Mononuclear cell (primary cell): ENCODE data around the gene IKZF2. TPM values are rescaled to one million over a fixed set of nuclear protein-coding genes. Genes with fewer than 3 reads are reported as not detected.

Source experiments
- H3K27me3 ChIP-seq: 2 replicates; pipeline ENCODE4 v1.6.0; 2011; ENCODE audit warnings: low read length, control low read depth; ENCODE audit not compliant: insufficient read depth
- H3K4me1 ChIP-seq: 2 replicates; pipeline ENCODE4 v1.5.1; 2011; ENCODE audit warnings: mild to moderate bottlenecking, low read length, control low read depth; ENCODE audit not compliant: insufficient read depth
- H3K4me3 ChIP-seq: 2 replicates; pipeline ENCODE4 v1.5.1; 2011; ENCODE audit warnings: mild to moderate bottlenecking, low read length, moderate library complexity
- H3K9me3 ChIP-seq: 2 replicates; pipeline ENCODE4 v1.5.1; 2011; ENCODE audit warnings: low read depth, mild to moderate bottlenecking, control low read depth, low read length
- total RNA-seq: library from RNA; depleted of rRNA; stranded (reverse); fragments of >200 nt; gene quantifications from one replicate; pipeline ENCODE4 v1.2.3, GENCODE V29; 2012

Gene IKZF2
- total RNA-seq, 1 donor: 12.6 TPM

DNA sequence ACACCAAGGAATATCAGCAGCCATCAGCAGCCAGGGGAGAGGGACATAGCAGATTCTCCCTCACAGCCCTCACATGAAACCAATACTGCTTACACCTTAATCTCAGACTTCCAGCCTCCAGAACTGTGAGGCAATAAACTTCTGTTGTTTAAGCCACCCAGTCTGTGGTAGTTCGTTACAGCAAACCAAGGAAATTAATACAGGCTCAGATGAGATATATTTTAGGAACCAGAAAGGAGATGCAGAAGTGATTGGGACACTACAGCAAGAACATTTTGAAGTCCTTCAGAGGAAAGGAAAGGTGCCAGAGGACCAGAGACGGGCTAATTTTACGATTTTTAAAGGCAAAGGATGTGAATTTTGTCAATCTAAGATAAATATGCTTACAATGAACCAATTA, 60.6 kb downstream of the IKZF2 start:
- no peaks in the 10 kb centered on the region for H3K27me3 ChIP-seq
- peaks cover 3% of the 10 kb centered on the region for H3K4me1 ChIP-seq
- H3K4me3 ChIP-seq: no peak overlapping the region
- no peaks in the 10 kb centered on the region for H3K9me3 ChIP-seq

GRCh38 chr2:213089438-213089837, 62.0 kb downstream of the IKZF2 start:
- Histone ChIP-seq H3K27me3 (no peaks in the 10 kb centered on the region), H3K4me1 (peaks cover 3% of the 10 kb centered on the region), H3K9me3 (no peaks in the 10 kb centered on the region), H3K4me3 (no peak overlapping the region)

DNA sequence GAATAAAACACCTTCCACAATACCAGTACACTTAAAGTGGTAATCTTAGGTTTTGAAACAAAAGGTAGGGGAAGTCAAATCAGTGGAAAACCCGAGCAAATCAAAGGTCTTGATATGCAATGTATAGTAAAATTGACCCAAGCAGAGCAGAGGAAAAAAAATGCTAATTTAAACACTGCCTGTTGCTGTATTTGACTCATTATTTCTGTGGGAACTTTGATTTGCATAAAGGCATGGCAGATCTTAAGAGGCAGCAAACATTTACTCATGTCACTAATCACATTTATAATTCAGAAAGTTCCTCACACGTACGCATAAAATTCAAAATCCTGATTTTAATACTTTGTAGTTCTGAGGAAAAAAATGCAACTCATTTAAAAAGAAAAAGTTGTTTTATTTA, 64.4 kb downstream of the IKZF2 start:
- no peaks in the 10 kb centered on the region for H3K9me3 ChIP-seq
- peaks cover 3% of the 10 kb centered on the region for H3K4me1 ChIP-seq
- no peak overlapping the region for H3K4me3 ChIP-seq
- H3K27me3 ChIP-seq: no peaks in the 10 kb centered on the region

- H3K4me3 ChIP-seq: no peak overlapping the region
Observed at GRCh38 chr2:213086571-213086970, 64.8 kb downstream of the IKZF2 start.

DNA sequence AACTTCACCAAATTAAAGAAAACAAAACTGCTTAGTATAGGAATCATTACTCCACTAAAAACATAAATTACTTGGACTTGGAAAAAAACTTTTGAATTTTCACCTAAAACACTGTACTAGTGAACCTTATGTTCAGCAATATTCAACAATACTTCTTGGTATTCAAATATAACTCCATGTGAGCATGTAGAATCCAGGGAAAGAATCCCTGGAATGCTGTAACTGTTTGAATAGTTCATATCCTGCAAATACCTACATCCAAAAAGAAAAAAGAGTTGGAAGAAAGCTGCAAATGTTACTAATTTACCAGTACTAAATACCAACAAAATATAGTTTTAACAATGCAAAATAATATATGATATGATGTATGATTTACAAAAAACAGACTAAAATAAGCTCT, 65.4 kb downstream of the IKZF2 start:
- Histone ChIP-seq H3K4me1 (peaks cover 3% of the 10 kb centered on the region), H3K27me3 (no peaks in the 10 kb centered on the region), H3K4me3 (no peak overlapping the region), H3K9me3 (no peaks in the 10 kb centered on the region)

More at GRCh38 chr2:213086571-213086970, 64.8 kb downstream of the IKZF2 start:
- H3K4me1 ChIP-seq: peaks cover 3% of the 10 kb centered on the region
- no peaks in the 10 kb centered on the region for H3K9me3 ChIP-seq
- H3K27me3 ChIP-seq: no peaks in the 10 kb centered on the region

GRCh38 chr2:213085538-213085937, 65.9 kb downstream of the IKZF2 start:
- Histone ChIP-seq H3K4me3 (no peak overlapping the region), H3K4me1 (peaks cover 3% of the 10 kb centered on the region), H3K27me3 (no peaks in the 10 kb centered on the region), H3K9me3 (no peaks in the 10 kb centered on the region)

DNA sequence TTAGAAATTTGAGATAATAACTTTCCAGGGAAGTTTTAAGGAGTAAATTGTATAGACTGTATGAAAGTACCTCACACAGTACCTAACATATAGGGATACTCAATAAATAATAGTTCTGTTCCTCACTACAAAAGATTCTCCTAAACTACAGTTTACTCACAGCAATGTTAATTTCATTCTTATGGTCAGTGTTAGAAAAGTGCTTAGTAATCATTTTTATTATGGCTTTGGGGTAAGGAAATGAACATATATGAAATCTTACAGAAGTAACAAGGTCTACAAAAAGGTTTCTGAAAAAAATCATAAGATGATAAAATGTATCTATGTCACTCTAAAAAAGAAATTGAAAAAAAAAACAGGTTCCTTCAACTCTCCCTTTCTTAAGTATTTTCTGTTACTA, 67.2 kb downstream of the IKZF2 start:
- H3K27me3 ChIP-seq: no peaks in the 10 kb centered on the region
- no peaks in the 10 kb centered on the region for H3K9me3 ChIP-seq
- no peak overlapping the region for H3K4me3 ChIP-seq
- peaks cover 3% of the 10 kb centered on the region for H3K4me1 ChIP-seq

DNA sequence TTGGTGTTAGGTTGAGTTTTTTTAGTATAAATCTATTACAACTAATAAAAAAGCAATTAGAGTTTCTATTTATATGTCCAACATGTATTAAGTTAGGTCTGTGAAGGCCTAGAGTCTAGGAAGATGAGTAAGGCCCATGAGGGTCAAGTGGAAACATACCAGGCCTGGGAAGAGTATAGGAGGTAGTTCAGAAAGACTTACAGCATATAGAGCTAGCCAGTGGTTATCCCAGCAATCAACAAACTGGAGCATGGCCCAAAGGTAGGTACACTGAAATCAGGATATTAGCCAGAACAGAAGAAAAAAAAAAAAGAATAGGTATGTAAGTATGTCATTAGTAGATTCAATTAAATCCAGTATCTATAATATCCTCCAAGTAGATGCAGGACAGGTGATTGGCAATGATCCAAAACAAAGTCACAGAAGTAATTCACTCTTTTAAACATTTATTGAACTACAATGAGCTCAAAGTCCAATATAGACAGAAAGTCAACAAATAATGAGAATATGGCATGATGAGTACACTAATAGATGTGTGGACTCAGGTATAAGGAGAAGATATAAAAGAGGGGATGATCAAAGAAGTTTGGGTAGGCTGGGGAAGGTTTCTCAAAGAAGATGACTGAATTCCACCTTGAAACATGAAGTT, 70.3 kb downstream of the IKZF2 start:
- Histone ChIP-seq H3K27me3 (no peaks in the 10 kb centered on the region), H3K9me3 (no peaks in the 10 kb centered on the region), H3K4me3 (no peak overlapping the region), H3K4me1 (no peaks in the 10 kb centered on the region)

DNA sequence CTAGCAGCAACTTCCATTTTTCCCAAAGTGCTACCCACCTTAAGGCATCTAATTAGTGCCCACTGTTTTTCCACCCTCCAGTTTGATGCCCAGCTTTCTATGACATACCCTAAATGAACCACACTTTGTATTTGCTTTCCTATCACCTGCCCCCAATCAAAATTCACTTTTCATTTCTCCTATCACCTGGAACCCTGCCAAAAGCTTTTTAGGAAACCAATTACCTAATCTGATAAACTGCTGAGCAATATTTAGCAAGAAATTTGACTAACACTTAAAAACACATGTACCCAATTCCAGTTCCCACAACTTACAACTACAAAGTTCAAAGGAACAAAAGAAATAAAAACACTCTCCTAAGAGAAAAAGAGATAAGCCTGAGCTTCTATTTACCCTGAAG, 71.7 kb downstream of the IKZF2 start:
- Histone ChIP-seq H3K9me3 (no peaks in the 10 kb centered on the region), H3K4me1 (no peaks in the 10 kb centered on the region), H3K27me3 (no peaks in the 10 kb centered on the region), H3K4me3 (no peak overlapping the region)

DNA sequence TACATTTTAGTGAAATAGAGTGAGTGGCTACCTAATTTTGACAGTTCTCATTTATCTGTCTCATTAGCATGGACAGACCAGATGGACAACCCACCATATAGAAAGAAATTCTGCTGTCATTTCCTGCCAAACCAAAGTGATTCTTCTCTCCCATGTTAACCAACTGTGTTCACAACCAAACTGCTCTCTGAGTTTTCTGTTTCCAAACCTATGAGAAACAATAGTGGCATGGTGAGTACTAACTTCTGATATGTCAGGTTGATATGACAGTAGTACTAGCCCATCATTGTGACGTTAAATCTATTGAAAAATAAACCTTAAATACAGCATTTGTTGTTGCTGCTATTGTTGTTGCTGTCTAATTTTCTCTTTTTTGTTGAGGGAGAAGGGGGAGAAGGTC, 72.7 kb downstream of the IKZF2 start:
- Histone ChIP-seq H3K4me1 (no peaks in the 10 kb centered on the region), H3K9me3 (no peaks in the 10 kb centered on the region), H3K4me3 (no peak overlapping the region), H3K27me3 (no peaks in the 10 kb centered on the region)

GRCh38 chr2:213069531-213069930, 81.9 kb downstream of the IKZF2 start:
- no peaks in the 10 kb centered on the region for H3K27me3 ChIP-seq
- H3K9me3 ChIP-seq: no peaks in the 10 kb centered on the region
- H3K4me3 ChIP-seq: no peak overlapping the region
- no peaks in the 10 kb centered on the region for H3K4me1 ChIP-seq

DNA sequence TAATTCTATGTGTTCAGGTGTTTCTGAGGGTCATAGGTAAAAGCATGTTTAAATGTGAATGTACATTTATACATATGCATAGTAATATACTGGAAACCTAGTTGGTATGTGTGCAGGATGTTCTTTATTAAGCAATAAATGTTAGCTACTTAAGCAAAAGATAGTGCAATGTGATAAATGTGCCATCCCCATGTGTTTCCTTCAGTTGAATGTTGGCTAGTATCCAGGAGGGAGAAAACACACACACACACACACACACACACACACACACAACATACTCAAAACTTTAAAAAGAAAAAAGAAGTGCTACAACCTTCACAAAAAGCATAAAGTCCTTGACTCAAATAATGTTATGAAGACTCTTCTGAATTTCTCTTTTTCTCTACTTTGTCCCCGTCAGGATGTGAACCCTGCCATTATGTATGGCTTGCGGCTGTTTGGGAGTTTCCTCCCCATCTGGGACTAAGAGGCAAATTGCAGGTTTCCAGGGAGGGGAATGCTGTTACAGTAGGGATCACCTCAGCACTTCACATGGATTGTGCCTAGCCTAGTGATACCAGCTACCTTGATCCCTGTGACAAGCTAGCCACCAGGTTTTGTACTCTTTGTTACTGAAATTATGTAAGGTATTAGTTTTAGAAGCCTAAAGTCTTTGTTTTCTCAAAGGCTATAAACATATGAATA, 82.6 kb downstream of the IKZF2 start:
- H3K4me3 ChIP-seq: no peak overlapping the region
- no peaks in the 10 kb centered on the region for H3K9me3 ChIP-seq
- no peaks in the 10 kb centered on the region for H3K4me1 ChIP-seq
- H3K27me3 ChIP-seq: no peaks in the 10 kb centered on the region

DNA sequence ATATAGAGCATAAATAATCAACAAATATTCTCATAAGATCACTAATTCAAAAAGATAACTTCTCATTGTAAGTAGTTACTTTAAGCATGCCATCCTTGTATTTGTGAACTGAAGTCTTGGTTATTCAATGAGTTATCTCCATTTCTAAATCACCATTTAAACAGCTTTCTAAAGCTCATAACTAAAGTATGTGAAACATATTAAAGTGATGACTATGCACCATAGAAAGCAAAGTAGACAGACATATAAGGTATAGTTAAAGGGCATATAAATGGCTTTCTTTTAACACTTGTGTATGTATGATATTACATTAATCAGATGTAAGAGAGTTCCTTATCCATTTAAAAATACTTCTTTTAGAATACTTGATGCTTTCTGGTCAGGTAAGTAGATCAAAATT, 83.5 kb downstream of the IKZF2 start:
- Histone ChIP-seq H3K4me3 (no peak overlapping the region), H3K4me1 (no peaks in the 10 kb centered on the region)

GRCh38 chr2:213066443-213066743, 85.0 kb downstream of the IKZF2 start:
- no peaks in the 10 kb centered on the region for H3K9me3 ChIP-seq
- no peak overlapping the region for H3K4me3 ChIP-seq
- no peaks in the 10 kb centered on the region for H3K4me1 ChIP-seq
- H3K27me3 ChIP-seq: no peaks in the 10 kb centered on the region

More for the DNA sequence above, 83.5 kb downstream of the IKZF2 start:
- Histone ChIP-seq H3K9me3 (no peaks in the 10 kb centered on the region), H3K27me3 (no peaks in the 10 kb centered on the region)

GRCh38 chr2:213065583-213066442, 85.6 kb downstream of the IKZF2 start:
- H3K4me1 ChIP-seq: no peaks in the 10 kb centered on the region
- no peaks in the 10 kb centered on the region for H3K9me3 ChIP-seq
- H3K4me3 ChIP-seq: no peak overlapping the region
- H3K27me3 ChIP-seq: no peaks in the 10 kb centered on the region
